ENCODE data around the gene BARX2.

BARX2 gene

DNA sequence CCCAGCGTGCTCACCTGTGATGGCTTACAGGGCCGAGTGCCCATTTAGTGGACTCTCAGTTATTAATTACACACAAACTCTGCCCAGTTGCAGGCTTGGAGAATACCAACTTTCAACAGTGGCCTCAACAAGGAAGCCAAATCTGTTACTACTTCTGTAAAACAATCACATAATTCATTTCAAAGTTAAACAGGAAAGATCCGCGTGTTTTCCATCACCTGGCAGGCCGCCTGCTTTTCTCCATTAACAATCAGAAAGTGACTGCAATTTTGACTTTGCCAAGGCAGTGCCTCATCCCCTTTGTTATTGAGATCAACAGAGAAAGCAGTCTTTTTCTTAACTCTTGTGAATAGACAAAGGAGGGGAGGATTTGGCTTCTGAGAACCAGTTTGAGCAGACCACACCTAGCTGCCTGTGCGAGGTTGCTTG lies 77.7 kb downstream of the BARX2 start:
- Histone ChIP-seq H3K4me3 (ENCODE audit: low read depth, low read length) (no peak overlapping the region), H3K27me3 (no peaks in the 10 kb centered on the region), H3K36me3 (no peaks in the 10 kb centered on the region), H3K4me1 (no peaks in the 10 kb centered on the region), H3K9me3 (no peaks in the 10 kb centered on the region)
- DNase-seq, result no peak
- no peak for TF ChIP-seq CTCF (IDR thresholded peaks at IDR 0.05; ENCODE audit: low read depth, low read length)

GRCh38 chr11:129455101-129455500 lies 79.5 kb downstream of the BARX2 start:
- no peak overlapping the region for H3K4me3 ChIP-seq (ENCODE audit: low read depth, low read length)
- no peak for DNase-seq
- TF ChIP-seq CTCF (IDR thresholded peaks at IDR 0.05; ENCODE audit: low read depth, low read length), result no peak
- H3K36me3 ChIP-seq, result no peaks in the 10 kb centered on the region
- no peaks in the 10 kb centered on the region for H3K27me3 ChIP-seq
- H3K4me1 ChIP-seq, result no peaks in the 10 kb centered on the region
- H3K9me3 ChIP-seq, result no peaks in the 10 kb centered on the region

- no peak for DNase-seq
Measured at GRCh38 chr11:129455756-129456655, 80.4 kb downstream of the BARX2 start.

GRCh38 chr11:129457321-129457720 lies 81.7 kb downstream of the BARX2 start:
- Histone ChIP-seq H3K36me3 (no peaks in the 10 kb centered on the region), H3K4me1 (no peaks in the 10 kb centered on the region), H3K27me3 (no peaks in the 10 kb centered on the region), H3K4me3 (ENCODE audit: low read depth, low read length) (no peak overlapping the region), H3K9me3 (no peaks in the 10 kb centered on the region)
- no peak for DNase-seq
- TF ChIP-seq CTCF (IDR thresholded peaks at IDR 0.05; ENCODE audit: low read depth, low read length), result no peak

More at GRCh38 chr11:129455756-129456655, 80.4 kb downstream of the BARX2 start:
- TF ChIP-seq CTCF (IDR thresholded peaks at IDR 0.05; ENCODE audit: low read depth, low read length), result no peak
- no peaks in the 10 kb centered on the region for H3K27me3 ChIP-seq
- H3K4me3 ChIP-seq (ENCODE audit: low read depth, low read length), result no peak overlapping the region
- no peaks in the 10 kb centered on the region for H3K4me1 ChIP-seq
- H3K9me3 ChIP-seq, result no peaks in the 10 kb centered on the region
- H3K36me3 ChIP-seq, result no peaks in the 10 kb centered on the region

DNA sequence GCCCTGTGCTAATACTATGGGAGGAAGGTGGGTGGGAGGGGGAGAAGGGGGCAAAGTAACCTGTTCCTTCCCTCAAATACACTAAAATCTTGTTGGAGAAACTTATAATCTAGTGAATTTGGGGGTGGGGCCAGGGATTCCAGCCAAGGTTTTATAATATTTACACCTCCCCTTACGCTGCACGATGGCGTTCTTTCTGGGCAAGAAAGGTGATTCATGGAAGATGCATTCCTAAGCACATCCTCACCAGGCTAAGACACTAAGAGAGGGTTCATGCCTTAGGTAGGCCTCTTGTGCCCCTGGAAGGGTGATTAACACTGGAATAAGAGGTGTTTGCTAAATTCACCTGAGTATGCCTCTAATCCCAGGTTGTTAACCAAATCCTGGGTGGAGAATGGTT lies 82.6 kb downstream of the BARX2 start:
- DNase-seq, result no peak
- H3K4me3 ChIP-seq (ENCODE audit: low read depth, low read length), result no peak overlapping the region
- H3K9me3 ChIP-seq, result no peaks in the 10 kb centered on the region
- no peak for TF ChIP-seq CTCF (IDR thresholded peaks at IDR 0.05; ENCODE audit: low read depth, low read length)
- H3K27me3 ChIP-seq, result no peaks in the 10 kb centered on the region
- H3K4me1 ChIP-seq, result no peaks in the 10 kb centered on the region
- no peaks in the 10 kb centered on the region for H3K36me3 ChIP-seq

All from BE2C (cell line).